Activated CD8-positive, alpha-beta memory T cell treated with anti-CD3 and anti-CD28 coated beads, Interleukin-2, amount 50 U/mL, for 24 hours (primary cell): ENCODE measurements around the gene SKP1.
"Not testable (repeated sequence)": the region's sequence is repeated elsewhere in the genome, so short reads cannot be mapped to it uniquely, and the experiment has no call there.

Experiments
- DNase-seq: peaks from one replicate; pipeline ENCODE4 v3.0.0-alpha.2; 2020; ENCODE audit errors: extremely low read depth

SKP1 gene

GRCh38 chr5:134177369-134178095 is 782 bp upstream of the SKP1 start:
- no peak for DNase-seq

- DNase-seq = peak; percentile 4
Measured at GRCh38 chr5:134175921-134176510, 734 bp downstream of the SKP1 start.

DNA sequence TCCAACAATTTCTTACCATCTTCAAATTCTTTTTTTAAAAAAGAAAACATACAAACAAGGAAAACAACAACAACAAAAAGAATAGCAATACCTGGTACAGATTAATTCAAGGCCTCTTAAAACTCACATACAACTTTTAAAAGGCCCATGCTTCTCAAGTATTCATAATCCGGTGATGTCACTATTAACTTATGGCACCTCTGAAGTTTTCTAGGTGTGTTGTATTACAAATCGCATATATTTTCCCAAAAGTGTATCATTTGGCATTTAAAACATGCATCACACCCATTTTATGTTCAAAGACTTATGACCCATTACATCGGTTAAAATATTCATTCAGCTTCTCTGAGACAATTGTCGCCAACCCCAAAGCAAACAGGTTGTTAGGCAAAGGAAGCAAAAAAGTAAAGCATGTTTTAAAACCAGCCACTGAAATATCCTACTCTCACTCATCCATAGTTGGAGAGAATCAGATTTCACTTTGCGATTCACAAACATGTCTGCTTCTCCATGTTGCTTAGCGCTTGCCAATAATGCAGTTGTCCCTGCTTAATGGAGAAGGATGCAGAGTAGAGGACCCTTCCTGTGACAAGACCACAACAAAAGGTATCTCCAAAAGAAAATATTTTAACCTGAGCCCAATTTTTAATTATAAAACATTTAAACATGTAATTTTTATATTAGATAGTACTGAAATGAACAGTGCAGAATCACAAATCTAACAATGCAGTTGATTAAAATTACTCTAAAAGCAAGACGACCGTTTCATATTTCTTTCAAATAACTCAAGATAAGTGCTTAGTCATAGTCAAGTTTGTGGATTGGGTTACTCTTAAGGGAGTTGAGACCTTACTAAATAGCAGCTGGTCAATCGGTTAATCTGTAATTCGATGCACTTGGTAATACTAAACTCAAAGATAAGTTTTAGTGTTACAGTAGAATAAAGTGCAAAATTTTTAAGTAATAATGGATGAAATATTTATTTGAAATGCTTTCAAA is 1.6 kb downstream of the SKP1 start:
- DNase-seq = no peak

- no peak for DNase-seq
Measured at GRCh38 chr5:134171972-134172371, 4.8 kb downstream of the SKP1 start.

DNA sequence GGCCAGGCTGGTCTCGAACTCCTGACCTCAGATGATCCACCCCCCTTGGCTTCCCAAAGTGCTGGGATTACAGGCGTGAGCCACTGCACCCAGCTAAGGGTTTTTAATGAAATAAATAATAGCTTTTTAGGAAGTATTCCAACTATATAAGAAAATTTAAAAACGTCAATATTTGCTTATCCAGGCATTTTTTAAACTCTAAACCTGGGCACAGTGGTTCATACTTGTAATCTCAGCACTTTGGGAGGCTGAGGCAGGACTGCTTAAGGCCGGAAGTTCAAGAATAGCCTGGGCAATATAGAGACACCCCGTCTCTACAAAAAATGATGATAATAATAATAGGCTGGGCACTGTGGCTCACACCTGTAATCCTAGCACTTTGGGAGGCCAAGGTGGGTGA is 14.2 kb downstream of the SKP1 start:
- DNase-seq = no peak

DNA sequence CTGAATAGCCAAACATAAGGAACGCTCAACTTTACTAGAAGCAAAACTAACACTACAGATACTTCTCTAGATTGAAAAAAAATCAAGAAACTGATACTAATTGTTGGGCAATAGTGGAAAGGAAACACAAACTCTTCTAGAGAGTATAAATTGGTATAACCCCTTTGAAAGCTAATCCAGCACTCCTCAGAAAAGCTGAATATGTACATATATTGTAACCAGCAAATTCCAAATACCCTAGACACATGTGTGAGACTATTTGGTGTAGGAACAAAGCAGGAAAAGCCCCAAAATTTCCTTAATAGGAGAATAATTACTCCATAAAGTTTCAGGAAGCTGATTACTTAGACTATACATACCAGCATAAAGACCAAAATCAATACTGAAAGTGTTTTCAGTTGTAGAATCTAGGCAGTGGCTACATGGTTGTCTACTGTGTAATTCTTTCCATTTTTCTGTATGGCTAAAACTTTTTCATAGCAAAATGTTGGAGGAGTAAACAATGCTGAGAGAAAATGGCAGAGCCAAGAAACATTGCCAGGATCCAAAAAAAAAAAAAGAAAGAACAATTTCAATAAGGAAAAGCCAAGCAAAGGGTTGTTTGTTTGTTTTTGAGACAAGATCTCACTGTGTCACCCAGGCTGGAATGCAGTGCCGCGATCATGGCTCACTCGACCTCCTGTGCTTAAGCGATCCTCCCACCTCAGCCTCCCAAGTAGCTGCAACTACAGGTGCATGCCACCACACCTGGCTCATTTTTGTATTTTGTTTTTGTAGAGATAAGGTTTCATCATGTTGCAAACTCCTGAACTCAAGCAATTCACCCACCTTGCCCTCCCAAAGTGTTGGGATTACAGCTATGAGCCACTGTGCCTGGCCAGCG is 15.0 kb downstream of the SKP1 start:
- DNase-seq = no peak

DNA sequence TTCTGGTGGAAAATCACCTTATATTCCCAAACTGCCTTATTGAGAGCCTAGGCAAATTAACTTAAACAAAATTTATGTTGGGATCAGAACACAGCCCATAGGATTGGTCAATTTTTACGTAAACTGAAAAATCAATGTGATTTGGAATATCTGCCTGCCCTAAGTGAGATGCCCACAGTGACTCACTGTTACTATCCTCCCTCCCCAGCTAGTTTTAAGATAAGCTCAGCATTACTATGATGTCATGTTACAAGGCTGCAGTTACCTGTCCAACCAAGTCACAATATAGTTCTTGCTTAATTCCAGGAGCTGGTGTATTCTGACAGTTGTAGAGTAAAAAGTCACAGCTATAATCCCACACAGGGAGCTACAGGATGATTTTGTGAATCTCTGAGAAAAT is 23.1 kb downstream of the SKP1 start:
- no peak for DNase-seq

GRCh38 chr5:134153241-134153640 is 23.5 kb downstream of the SKP1 start:
- no peak for DNase-seq

DNA sequence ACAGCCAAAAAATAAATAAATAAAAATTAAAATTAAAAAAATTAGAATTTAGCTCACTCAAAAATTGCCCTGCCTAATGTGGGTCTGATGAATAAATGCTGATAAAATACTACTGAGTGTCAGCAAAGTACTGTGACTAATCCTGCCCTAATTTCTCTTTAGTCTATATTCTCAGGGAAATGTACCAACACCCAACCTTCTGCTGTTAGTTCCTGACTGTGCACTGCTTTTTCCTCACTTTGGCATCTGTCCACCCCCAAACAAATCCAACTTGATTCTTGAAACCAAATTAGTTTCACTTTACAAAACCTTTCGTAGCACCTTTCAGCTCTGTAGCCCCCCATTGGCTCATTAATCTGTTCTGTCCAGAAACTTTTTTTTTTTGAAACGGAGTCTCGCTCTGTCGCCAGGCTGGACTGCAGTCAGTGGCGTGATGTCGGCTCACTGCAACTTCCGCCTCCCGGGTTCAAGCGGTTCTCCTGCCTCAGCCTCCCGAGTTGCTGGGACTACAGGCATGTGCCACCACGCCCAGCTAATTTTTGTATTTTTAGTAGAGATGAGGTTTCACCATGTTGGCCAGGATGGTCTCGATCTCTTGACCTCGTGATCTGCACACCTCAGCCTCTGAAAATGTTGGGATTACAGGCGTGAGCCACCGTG is 24.4 kb downstream of the SKP1 start:
- DNase-seq = not testable (repeated sequence)

DNA sequence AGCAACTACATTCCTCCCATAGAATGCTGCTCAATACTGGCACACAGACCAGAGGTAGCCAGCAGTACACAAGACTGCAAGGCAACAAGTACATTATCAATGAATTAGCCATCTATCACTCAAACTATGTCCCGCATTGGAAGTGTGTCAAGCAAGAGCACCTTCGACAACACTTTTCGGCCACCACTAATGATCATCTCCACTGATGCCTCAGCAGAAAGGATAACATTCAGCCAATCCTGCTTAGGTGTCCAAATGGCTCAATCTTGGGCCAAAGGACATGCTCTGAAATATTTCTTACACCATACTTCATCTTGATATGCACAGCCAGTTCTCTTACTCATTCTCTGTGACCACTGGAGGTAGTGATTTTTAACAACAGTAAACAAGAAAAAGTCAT is 25.0 kb downstream of the SKP1 start:
- DNase-seq = no peak

DNA sequence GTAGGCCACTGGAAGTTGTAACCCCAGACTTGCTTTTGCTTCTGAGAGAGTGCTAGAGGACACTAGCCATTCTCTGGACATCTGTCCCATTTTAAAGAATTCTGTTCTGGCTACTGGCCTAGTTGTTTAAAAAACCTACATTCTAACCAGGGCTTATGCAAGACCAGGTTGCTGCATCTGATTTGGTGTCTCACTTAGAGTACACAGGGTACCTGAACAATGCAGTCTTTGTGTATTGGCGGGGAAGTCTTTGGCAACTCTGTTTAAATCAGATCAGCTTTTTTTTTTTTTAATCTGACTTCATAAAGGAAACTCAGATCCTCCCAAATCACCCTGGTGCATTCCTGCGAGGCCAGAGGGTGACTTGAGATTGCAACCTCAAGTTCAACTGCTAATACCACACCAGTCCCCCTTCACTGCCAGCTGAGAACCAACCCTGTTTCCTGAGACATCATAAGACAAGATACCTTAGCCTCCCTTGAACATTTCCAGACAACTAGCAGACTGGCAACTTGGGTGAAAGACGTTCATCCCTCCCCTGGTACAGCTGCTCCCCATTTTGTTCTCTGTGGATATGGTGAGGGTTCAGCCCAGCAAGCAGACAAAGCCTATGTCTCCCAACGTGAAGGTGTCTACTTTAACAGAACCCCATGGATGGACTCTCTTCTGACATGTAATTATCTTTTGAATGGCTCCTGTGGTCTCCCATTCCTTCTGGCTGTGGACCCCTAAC is 27.0 kb downstream of the SKP1 start:
- no peak for DNase-seq

DNA sequence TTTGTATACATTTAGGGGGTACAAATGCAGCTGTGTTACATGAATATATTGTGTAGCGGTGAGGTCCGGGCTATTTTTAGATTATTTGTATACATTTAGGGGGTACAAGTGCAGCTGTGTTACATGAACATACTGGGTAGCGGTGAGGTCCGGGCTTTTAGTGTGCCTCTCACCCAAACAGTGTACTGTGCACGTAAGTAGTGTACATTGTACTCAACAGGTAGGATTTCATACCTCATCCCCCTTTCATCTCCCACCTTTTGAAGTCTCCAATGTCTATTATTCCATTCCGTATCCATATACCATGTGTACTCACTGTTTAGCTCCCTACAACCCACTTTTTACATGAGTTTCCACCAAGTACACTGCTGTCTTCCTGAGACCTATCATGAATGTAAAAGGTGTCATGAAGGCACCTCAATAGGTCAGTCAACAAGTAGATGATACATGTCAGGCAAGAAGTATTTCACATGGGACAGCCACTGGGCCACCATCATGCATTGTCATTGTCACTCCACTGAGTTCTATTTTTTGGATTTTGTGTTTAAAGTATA is 27.7 kb downstream of the SKP1 start:
- no peak for DNase-seq

DNA sequence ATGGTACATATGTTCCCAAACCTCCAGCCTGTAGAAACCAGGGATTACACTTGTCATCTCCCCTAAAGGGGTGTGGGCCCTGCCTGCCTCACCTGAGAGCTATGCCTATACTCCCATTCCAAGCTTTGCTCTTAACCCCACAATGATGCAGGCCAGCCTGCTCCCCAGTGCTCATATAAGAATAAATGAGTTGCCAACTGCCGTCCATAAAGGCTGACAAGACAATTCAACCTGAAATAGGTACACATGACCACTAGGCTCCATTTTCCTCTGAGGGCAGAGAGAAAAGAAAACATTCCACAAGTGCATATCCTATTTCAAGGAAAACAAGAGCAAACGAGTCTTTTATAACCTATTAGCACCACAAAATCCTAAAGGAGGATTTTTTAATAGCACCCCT is 28.4 kb downstream of the SKP1 start:
- DNase-seq = no peak

DNA sequence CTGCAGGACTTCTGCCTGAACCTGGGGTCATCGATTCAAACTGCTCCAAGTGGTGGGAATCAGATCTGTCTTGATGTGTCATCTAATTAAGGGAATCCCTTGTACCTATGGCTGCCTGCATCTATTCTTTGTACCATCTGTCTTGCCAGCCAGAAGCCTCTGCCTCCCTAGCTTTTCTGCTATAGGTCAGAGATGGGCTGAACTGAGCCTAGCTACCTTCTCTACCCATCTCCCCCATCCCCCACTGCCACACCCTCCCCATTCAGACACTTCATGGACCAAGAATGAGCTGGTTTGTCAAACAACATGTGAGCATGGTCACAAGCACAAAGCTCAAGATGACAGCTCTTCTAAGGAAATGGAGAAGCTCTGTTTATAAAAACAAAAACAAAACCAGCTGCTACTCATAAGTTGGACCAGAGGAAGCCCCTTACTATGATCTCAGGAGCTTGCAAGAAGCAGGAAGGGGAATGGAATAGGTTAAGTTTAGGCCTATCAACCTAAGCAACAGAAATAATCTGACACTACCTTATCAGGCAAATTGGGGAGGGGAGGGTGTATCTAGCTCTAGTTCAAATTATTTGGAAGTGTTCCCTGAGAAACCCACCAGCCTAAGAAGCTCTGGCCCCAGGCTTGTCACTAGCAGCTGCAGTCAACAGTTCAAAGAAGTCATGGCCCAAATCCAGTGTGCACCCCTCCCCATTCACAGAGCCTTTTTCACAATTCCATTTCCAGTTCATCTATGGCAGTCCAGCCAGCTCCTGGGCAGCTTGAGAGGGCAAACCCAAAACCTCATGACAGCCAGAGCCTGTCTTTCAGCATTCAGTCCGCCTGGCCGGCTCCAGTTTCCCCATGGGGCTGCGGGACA is 29.9 kb downstream of the SKP1 start:
- no peak for DNase-seq

GRCh38 chr5:134145779-134146581 is 30.8 kb downstream of the SKP1 start:
- peak; percentile 63 for DNase-seq

DNA sequence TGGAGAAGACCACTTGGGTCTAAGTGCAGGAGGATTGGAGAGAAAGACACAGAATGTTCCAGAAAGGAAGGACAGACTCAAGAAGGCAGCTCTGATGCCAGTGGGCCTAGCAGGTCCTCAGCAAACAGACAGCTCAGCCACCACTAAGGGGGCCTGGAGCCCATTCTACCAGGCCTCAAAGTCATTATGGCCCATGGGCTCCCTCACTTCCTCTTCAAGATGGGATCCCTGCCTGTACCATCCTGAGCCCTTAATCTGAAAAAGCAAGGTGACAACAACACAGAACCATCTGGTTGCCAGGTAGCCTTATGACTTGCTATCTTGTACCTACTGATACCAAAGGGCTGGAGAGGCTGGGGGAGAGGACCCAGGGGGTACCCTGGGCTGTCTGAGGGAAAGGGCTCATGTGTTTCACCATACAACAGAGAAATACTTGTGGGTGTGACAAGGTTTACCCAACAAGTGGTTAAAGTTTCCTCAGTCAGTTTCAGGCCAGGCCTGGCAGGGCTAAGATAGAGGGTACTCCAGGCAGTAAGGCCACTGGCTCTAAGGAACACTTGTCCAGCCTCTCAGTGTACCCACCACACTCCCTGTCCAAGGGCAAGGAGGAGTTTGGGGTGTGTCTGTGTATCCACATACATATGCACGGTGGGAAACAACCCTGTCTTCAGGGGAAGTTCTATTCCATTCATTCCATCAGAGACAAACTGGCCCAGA is 31.6 kb downstream of the SKP1 start:
- DNase-seq = no peak
